ENCODE results near the gene PROZ.

Gene PROZ

GRCh38 chr13:113142876-113143275 is 15.6 kb upstream of the PROZ start:
- no peak for DNase-seq

GRCh38 chr13:113143466-113144254 is 14.8 kb upstream of the PROZ start:
- DNase-seq, result no peak

- DNase-seq, result no peak
Measured at GRCh38 chr13:113144255-113144629, 14.2 kb upstream of the PROZ start.

- DNase-seq, result no peak
Measured at GRCh38 chr13:113145496-113145895, 13.0 kb upstream of the PROZ start.

GRCh38 chr13:113145911-113146598 is 12.4 kb upstream of the PROZ start:
- DNase-seq, result no peak

- no peak for DNase-seq
Measured at GRCh38 chr13:113146750-113147149, 11.7 kb upstream of the PROZ start.

- DNase-seq, result no peak
Measured at GRCh38 chr13:113147206-113147605, 11.2 kb upstream of the PROZ start.

GRCh38 chr13:113148407-113148806 is 10.0 kb upstream of the PROZ start:
- DNase-seq, result no peak

GRCh38 chr13:113148940-113149503 is 9.4 kb upstream of the PROZ start:
- DNase-seq, result no peak

GRCh38 chr13:113149711-113150549 is 8.5 kb upstream of the PROZ start:
- no peak for DNase-seq

GRCh38 chr13:113150550-113151365 is 7.7 kb upstream of the PROZ start:
- no peak for DNase-seq

GRCh38 chr13:113151745-113152690 is 6.4 kb upstream of the PROZ start:
- DNase-seq, result no peak

- no peak for DNase-seq
Measured at GRCh38 chr13:113152691-113152983, 5.8 kb upstream of the PROZ start.

GRCh38 chr13:113152984-113153809 is 5.3 kb upstream of the PROZ start:
- no peak for DNase-seq

GRCh38 chr13:113153810-113154748 is 4.4 kb upstream of the PROZ start:
- peak; percentile 49 for DNase-seq

- DNase-seq, result no peak
Measured at GRCh38 chr13:113155201-113155600, 3.2 kb upstream of the PROZ start.

GRCh38 chr13:113155982-113156655 is 2.3 kb upstream of the PROZ start:
- DNase-seq, result no peak

GRCh38 chr13:113157206-113157928 is 1.1 kb upstream of the PROZ start:
- DNase-seq, result no peak

All from NCI-H226 (cell line).